Measurements from ENCODE around the gene KIF6. TPM values are rescaled to one million over a fixed set of nuclear protein-coding genes. Genes with fewer than 3 reads are reported as not detected.

The KIF6 gene
- total RNA-seq, 2 experiments from 2014 or later: not detected

DNA sequence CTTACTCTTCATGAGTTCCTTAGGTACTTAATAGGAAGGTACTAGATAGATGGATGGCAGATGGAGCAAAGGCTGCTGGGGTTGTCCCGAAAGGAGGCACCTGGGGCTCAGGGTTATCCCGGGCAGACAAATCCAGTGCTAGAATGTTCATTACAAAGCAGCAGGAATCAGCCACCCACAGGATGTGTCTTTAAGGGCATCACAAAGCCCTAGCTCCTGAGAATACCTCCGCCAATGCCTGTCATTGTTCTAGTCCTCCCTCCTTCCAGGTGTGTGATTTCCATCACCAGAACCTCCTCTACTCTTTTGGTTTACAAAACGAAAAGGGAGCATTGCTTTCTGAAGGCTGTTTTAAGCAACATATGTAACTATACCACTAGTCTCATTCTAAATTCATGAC is 138.1 kb downstream of the KIF6 start:
- POLR2A ChIA-PET: no interaction called here
- Mint-ChIP-seq H3K27ac (no peak overlapping the region), H3K36me3 (no peaks in the 10 kb centered on the region), H3K4me3 (no peak overlapping the region), H3K27me3 (peaks cover 3% of the 10 kb centered on the region), H3K4me1 (no peaks in the 10 kb centered on the region), H3K9me3 (no peaks in the 10 kb centered on the region)
- ATAC-seq (ENCODE audit: low read depth) (no peak), DNase-seq (no peak)

DNA sequence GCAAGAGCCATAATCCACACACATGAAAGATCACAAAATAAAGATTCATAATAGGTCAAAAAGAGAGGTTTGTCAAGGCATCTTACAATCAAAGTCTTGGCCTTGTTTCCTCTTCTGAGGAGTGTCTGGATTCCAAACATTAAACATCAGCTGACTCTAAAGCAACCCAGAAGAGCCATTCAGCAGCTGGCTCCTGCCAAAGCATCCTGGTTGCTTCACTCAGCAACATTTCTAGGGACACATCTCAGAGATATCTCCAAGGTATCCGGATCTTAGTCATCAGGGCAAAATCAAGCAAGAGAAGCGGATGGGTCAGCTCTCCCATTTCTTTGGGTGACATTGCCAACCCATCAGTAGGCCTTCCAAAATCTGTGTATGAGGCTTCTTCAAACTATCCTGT is 139.6 kb downstream of the KIF6 start:
- no peaks in the 10 kb centered on the region for H3K9me3 Mint-ChIP-seq
- no peak overlapping the region for H3K4me3 Mint-ChIP-seq
- no peaks in the 10 kb centered on the region for H3K36me3 Mint-ChIP-seq
- no peak overlapping the region for H3K27ac Mint-ChIP-seq
- DNase-seq: no peak
- POLR2A ChIA-PET: no interaction called here
- no peak for ATAC-seq (ENCODE audit: low read depth)
- peaks cover 3% of the 10 kb centered on the region for H3K27me3 Mint-ChIP-seq
- H3K4me1 Mint-ChIP-seq: no peaks in the 10 kb centered on the region

DNA sequence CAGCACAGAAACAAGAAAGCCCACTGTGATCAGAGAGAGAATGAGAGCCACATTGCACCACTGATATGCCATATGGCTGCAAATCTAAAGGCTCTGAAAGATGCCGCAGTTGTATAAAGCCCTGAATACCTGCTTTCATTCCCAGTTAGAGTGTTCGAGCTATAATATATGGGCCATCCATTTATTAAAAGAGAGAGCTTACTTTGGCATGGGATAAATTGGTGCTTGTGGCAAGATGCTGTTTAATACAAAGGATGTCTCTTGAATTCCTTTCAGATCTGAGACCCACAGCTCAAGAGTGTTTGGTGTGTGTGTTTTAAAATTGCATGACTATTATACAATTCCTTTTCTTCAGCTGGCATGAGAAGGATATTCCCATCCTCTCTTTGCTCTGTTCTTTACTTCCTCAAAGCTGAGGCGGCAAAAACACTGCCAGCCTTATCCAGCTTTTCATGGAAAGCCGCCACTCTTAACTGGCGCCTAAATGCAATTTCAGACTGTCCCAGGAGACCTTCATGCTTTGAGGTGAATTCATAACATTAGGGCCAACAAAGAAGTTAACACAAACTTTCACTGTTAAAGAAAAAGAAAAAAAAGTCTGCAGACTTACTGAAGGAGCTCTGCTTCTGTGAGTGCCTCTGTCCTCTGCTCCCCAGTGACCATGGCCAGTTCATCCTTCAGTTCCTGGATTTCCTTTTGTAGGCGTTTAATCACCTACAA is 147.6 kb downstream of the KIF6 start:
- DNase-seq (no peak), ATAC-seq (ENCODE audit: low read depth) (no peak)
- Mint-ChIP-seq H3K4me3 (no peak overlapping the region), H3K4me1 (no peaks in the 10 kb centered on the region), H3K27ac (no peak overlapping the region), H3K9me3 (no peaks in the 10 kb centered on the region), H3K36me3 (no peaks in the 10 kb centered on the region), H3K27me3 (no peaks in the 10 kb centered on the region)
- POLR2A ChIA-PET: no interaction called here

DNA sequence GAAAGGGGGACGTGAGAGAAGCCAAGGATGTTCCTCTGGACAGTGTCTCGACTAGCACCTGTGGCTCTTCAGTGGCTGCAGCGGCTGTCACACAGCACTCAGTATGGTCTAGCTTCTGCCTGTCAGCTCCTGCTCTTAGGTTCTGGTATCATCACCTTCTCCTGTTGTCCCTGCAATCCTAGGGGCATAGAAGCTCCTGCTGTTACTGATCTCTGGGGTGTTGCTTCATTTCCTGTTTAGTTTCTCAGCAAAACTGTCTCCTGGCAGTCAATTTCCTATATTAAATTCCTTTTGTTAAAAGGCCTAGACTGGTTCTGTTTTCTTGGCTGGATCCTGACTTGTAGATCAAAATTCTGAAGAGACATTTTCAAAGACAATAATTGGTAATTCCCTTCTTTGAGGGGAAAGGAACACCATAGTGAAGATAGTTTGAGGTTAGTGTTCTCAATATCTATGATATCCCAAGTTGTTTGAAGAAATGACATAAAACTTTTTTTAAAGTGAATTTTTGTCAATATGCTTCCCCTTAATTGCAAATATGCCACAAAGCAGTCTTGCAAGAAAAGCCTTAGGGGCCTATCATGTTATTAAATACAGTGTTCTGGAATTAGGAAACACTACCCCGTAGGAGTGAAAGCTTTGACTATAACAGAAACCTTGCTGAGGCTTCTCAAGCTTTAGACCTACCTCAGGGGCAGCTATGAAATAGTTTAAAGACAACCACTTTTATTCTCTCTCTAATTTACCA is 148.5 kb downstream of the KIF6 start:
- H3K36me3 Mint-ChIP-seq: no peaks in the 10 kb centered on the region
- POLR2A ChIA-PET: no interaction called here
- no peaks in the 10 kb centered on the region for H3K9me3 Mint-ChIP-seq
- H3K27ac Mint-ChIP-seq: no peak overlapping the region
- no peaks in the 10 kb centered on the region for H3K27me3 Mint-ChIP-seq
- no peak overlapping the region for H3K4me3 Mint-ChIP-seq
- ATAC-seq (ENCODE audit: low read depth) (no peak), DNase-seq (no peak)
- H3K4me1 Mint-ChIP-seq: no peaks in the 10 kb centered on the region

GRCh38 chr6:39574991-39575390 is 150.2 kb downstream of the KIF6 start:
- H3K9me3 Mint-ChIP-seq: no peaks in the 10 kb centered on the region
- POLR2A ChIA-PET: no interaction called here
- H3K27me3 Mint-ChIP-seq: no peaks in the 10 kb centered on the region
- no peak overlapping the region for H3K4me3 Mint-ChIP-seq
- ATAC-seq (ENCODE audit: low read depth) (no peak), DNase-seq (no peak)
- H3K36me3 Mint-ChIP-seq: no peaks in the 10 kb centered on the region
- no peaks in the 10 kb centered on the region for H3K4me1 Mint-ChIP-seq
- H3K27ac Mint-ChIP-seq: no peak overlapping the region

DNA sequence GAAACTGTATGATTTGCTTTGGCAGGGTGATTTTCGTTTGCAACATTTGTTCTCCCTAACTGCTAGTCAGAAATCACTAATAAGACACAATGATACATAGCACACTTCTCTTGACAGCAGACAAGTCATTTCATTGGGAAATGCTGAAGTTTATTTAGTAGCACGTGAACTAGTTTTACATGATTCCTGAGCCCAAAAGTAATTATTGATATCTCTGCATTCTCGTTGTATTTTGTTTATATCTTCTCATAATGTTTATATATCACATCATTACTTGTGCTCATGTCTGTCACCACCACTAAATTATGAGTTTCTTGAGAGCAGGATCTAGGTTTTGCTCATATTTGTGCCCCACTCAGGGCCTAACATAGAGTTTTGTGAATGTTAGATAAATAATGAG is 151.7 kb downstream of the KIF6 start:
- H3K36me3 Mint-ChIP-seq: no peaks in the 10 kb centered on the region
- POLR2A ChIA-PET: no interaction called here
- no peaks in the 10 kb centered on the region for H3K27me3 Mint-ChIP-seq
- H3K27ac Mint-ChIP-seq: no peak overlapping the region
- DNase-seq (no peak), ATAC-seq (ENCODE audit: low read depth) (no peak)
- H3K9me3 Mint-ChIP-seq: no peaks in the 10 kb centered on the region
- H3K4me1 Mint-ChIP-seq: no peaks in the 10 kb centered on the region
- no peak overlapping the region for H3K4me3 Mint-ChIP-seq

DNA sequence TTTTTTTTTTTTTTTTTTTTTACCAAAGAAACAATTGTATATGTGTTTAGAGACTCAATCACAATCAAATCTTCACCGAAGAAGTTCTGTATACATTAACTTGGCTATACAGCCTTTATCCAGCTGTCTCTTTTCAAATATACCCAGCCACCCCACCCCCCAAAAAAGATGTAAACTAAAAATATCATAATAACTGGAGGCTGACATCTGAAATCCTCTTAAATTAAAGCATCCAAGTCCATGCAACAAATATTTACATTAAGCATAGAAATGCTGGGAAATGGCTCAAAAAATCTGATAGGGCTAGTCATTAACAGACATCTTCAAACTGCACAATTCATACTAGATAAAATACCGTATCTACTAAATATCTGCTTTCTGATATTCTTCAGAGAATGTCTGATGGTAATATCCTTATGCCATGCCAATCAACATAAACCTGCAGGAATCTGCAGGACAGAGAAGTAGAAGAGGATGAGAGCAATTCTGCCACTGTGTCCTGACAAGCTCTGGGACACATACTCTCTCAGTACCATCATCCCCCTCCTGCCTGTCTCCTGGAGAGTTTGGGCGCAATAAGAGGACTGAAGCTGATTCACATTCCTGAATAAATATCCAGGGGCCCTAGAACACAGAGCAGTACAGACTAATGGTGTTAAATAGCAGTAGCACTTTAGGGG is 152.4 kb downstream of the KIF6 start:
- POLR2A ChIA-PET: no interaction called here
- H3K27me3 Mint-ChIP-seq: no peaks in the 10 kb centered on the region
- no peaks in the 10 kb centered on the region for H3K36me3 Mint-ChIP-seq
- H3K4me1 Mint-ChIP-seq: no peaks in the 10 kb centered on the region
- ATAC-seq (ENCODE audit: low read depth) (no peak), DNase-seq (no peak)
- H3K4me3 Mint-ChIP-seq: no peak overlapping the region
- no peak overlapping the region for H3K27ac Mint-ChIP-seq
- no peaks in the 10 kb centered on the region for H3K9me3 Mint-ChIP-seq

GRCh38 chr6:39568896-39569295 is 156.3 kb downstream of the KIF6 start:
- DNase-seq (no peak), ATAC-seq (ENCODE audit: low read depth) (no peak)
- H3K9me3 Mint-ChIP-seq: no peaks in the 10 kb centered on the region
- H3K36me3 Mint-ChIP-seq: no peaks in the 10 kb centered on the region
- H3K27me3 Mint-ChIP-seq: peaks cover 6% of the 10 kb centered on the region
- POLR2A ChIA-PET: no interaction called here
- no peak overlapping the region for H3K4me3 Mint-ChIP-seq
- H3K4me1 Mint-ChIP-seq: no peaks in the 10 kb centered on the region
- no peak overlapping the region for H3K27ac Mint-ChIP-seq

DNA sequence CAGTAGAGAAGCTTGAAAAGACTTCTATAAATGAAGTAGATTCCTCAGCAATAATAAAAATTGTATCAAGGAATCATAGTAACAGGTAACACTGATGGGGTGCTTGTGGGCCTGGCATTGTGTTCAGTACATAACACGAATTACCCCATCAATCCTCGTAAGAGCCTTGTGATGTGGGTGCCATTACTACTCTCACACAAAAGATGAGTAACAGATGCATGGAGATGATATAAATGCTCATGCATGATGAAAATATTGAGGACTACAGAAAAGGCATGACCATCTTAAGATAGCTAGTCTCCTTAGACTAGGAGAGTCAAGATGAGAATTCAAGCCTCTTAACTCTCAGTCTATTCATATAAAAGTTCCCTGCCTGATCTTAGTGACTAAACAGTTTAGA is 158.1 kb downstream of the KIF6 start:
- H3K27ac Mint-ChIP-seq: no peak overlapping the region
- POLR2A ChIA-PET: no interaction called here
- H3K4me1 Mint-ChIP-seq: no peaks in the 10 kb centered on the region
- ATAC-seq (ENCODE audit: low read depth) (no peak), DNase-seq (no peak)
- peaks cover 11% of the 10 kb centered on the region for H3K27me3 Mint-ChIP-seq
- H3K36me3 Mint-ChIP-seq: no peaks in the 10 kb centered on the region
- H3K4me3 Mint-ChIP-seq: no peak overlapping the region
- H3K9me3 Mint-ChIP-seq: no peaks in the 10 kb centered on the region

DNA sequence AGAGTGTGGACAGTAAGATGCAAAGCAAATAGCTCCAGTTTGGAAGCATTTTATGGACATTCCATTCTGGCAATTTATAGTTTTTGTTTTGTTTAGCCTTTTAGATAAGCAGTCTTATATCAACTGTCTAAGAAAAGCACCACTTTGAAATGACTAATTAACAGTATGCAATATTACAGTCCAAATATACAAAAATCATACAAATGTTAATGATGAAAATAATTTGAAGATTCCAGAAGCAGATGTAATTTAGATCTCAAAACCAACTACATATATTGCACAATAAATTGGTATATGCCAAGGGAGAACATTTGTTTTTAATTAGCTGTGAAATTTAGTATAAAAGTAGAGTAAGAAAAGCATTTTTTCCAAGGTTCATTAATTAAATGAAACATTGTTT is 158.8 kb downstream of the KIF6 start:
- H3K27ac Mint-ChIP-seq: no peak overlapping the region
- H3K36me3 Mint-ChIP-seq: no peaks in the 10 kb centered on the region
- POLR2A ChIA-PET: no interaction called here
- ATAC-seq (ENCODE audit: low read depth) (no peak), DNase-seq (no peak)
- H3K4me1 Mint-ChIP-seq: no peaks in the 10 kb centered on the region
- no peaks in the 10 kb centered on the region for H3K9me3 Mint-ChIP-seq
- no peak overlapping the region for H3K4me3 Mint-ChIP-seq
- peaks cover 11% of the 10 kb centered on the region for H3K27me3 Mint-ChIP-seq

DNA sequence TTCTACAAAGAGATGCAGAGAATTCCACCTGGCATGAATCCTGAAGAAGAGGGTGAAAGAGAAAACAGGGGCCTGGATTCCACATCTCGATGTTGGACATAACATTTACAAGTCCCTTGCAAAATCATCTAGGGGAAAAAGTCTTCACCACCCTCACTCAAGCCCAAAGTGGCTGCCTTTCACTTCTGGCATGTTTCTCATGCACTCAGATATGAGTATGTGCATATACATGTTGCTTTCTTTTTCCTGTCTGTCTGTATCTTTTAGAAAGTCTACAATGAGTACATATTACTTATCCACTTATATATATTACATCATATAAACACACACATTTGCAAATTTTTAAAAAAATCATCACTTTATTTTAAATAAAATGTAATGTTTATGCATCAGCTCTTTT is 159.3 kb downstream of the KIF6 start:
- ATAC-seq (ENCODE audit: low read depth): no peak
- H3K27me3 Mint-ChIP-seq: peaks cover 14% of the 10 kb centered on the region

DNA sequence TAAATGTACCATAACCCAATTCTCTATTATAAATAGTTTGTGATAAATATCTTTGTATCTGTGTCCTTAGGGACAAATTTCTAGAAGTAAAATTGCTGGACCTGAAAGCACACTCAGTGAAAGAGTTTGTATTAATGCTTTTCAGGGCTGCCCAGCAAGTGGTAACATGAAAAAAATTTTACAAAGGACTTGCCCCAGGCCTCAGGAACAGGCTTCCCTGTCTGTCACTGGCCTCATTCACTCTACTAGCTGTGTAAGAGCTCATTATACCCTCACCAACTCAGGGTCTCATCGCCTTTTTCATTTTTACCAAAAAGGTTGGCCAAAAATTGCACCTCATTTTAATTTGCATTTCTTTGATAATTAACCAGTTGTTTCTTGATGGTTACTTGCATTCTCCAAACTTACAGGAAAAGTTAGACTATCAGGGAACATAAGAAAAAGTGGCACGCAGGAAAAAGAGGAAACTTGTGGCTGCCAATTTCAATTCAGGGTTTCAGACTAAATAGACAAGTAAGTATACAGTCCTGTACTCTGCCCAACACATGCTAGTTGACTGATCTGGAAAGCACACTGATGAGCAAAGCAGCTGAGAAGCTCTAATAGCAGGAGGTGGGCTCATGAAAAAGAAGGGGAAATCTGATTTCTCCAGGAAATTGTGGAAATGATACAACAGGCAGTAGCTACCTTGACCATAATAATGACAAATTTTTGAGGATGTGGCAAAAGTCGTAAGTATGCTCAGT is 161.5 kb downstream of the KIF6 start:
- H3K4me3 Mint-ChIP-seq: no peak overlapping the region
- H3K9me3 Mint-ChIP-seq: no peaks in the 10 kb centered on the region
- POLR2A ChIA-PET: no interaction called here
- H3K27me3 Mint-ChIP-seq: peaks cover 14% of the 10 kb centered on the region
- no peak for DNase-seq
- ATAC-seq (ENCODE audit: low read depth): no peak
- no peaks in the 10 kb centered on the region for H3K36me3 Mint-ChIP-seq
- H3K27ac Mint-ChIP-seq: no peak overlapping the region
- no peaks in the 10 kb centered on the region for H3K4me1 Mint-ChIP-seq

More for the DNA sequence above, 159.3 kb downstream of the KIF6 start:
- no peak overlapping the region for H3K27ac Mint-ChIP-seq
- H3K4me1 Mint-ChIP-seq: no peaks in the 10 kb centered on the region
- no peaks in the 10 kb centered on the region for H3K9me3 Mint-ChIP-seq
- H3K36me3 Mint-ChIP-seq: no peaks in the 10 kb centered on the region
- no peak overlapping the region for H3K4me3 Mint-ChIP-seq
- POLR2A ChIA-PET: no interaction called here
- DNase-seq: no peak

- Mint-ChIP-seq H3K36me3 (no peaks in the 10 kb centered on the region), H3K27ac (no peak overlapping the region), H3K4me3 (no peak overlapping the region), H3K9me3 (no peaks in the 10 kb centered on the region), H3K4me1 (no peaks in the 10 kb centered on the region), H3K27me3 (peaks cover 16% of the 10 kb centered on the region)
- no peak for DNase-seq
- POLR2A ChIA-PET: no interaction called here
- ATAC-seq (ENCODE audit: low read depth): no peak
These were observed 163.5 kb downstream of the KIF6 start for GRCh38 chr6:39561536-39562266.

Measured in activated naive CD8-positive, alpha-beta T cell treated with anti-CD3 and anti-CD28 coated beads, Interleukin-2, amount 10 ng/mL, durations not matched to agents 7 days and 5 days (primary cell).